PC-9 (cell line): ENCODE measurements around the gene DGLUCY. TPM values are rescaled to one million over a fixed set of nuclear protein-coding genes. Genes with fewer than 3 reads are reported as not detected.
"Not testable (repeated sequence)": the region's sequence is repeated elsewhere in the genome, so short reads cannot be mapped to it uniquely, and the experiment has no call there.

Experiments used
- BruUV-seq: library from RNA; stranded (reverse); fragments of 400-500 nt; replicated peaks from 2 replicates; lab custom pipeline; 2021; lab: Mats Ljungman, UMichigan
- CTCF ChIA-PET: fragments of 300-600 bp; sonication (Branson Sonifier 250); formaldehyde crosslinking; loops from one replicate; lab custom pipeline; 2022; ENCODE audit warnings: antibody characterized with exemption; lab: Charles Lee
- POLR2A ChIA-PET: fragments of 300-600 bp; sonication (Branson Sonifier 250); formaldehyde crosslinking; loops from one replicate; lab custom pipeline; 2022; ENCODE audit warnings: antibody characterized with exemption; ENCODE audit not compliant: unreplicated experiment; lab: Charles Lee
- DNase-seq, 2 experiments: peaks; one replicate each; pipeline versions ENCODE4 v3.0.0 to v3.0.0-alpha.2; 2015 to 2022; ENCODE audit warnings: mixed read lengths in 1 of 2
- H2AFZ ChIP-seq: fragments of 200-600 bp; sonication (generic); 2 replicates; pipeline ENCODE4 v1.8.1; 2017; ENCODE audit warnings: antibody characterized with exemption
- H3F3A ChIP-seq: fragments of 200-600 bp; sonication (generic); 2 replicates; pipeline ENCODE4 v1.8.1; 2017; ENCODE audit warnings: antibody characterized with exemption, mild to moderate bottlenecking, low read depth; ENCODE audit not compliant: insufficient read depth
- H3K27ac ChIP-seq: fragments of 200-600 bp; sonication (generic); 2 replicates; pipeline ENCODE4 v1.6.1; 2016; ENCODE audit warnings: mixed run types
- H3K27me3 ChIP-seq: fragments of 200-600 bp; sonication (generic); 2 replicates; pipeline ENCODE4 v1.6.1; 2016; ENCODE audit warnings: low read depth, mixed run types; ENCODE audit not compliant: insufficient read depth
- H3K36me3 ChIP-seq: fragments of 200-600 bp; sonication (generic); 2 replicates; pipeline ENCODE4 v1.6.1; 2016; ENCODE audit warnings: low read depth, mixed run types
- H3K4me1 ChIP-seq: fragments of 200-600 bp; sonication (generic); replicated peaks from 2 replicates; pipeline ENCODE4 v1.6.1; 2016; ENCODE audit warnings: mixed run types; ENCODE audit not compliant: insufficient read depth
- H3K4me2 ChIP-seq: fragments of 200-600 bp; sonication (generic); 2 replicates; pipeline ENCODE4 v1.6.1; 2017; ENCODE audit warnings: mixed run types
- H3K4me3 ChIP-seq: fragments of 200-600 bp; sonication (generic); 2 replicates; pipeline ENCODE4 v1.6.1; 2016; ENCODE audit warnings: mixed run types
- H3K79me2 ChIP-seq: fragments of 200-600 bp; sonication (generic); 2 replicates; pipeline ENCODE4 v1.6.1; 2017; ENCODE audit warnings: low read depth, mixed run types
- H3K9me2 ChIP-seq: fragments of 200-600 bp; sonication (generic); 2 replicates; pipeline ENCODE4 v1.8.1; 2017; ENCODE audit warnings: mild to moderate bottlenecking; ENCODE audit not compliant: insufficient read depth
- H3K9me3 ChIP-seq: fragments of 200-600 bp; sonication (generic); 2 replicates; pipeline ENCODE4 v1.8.1; 2016; ENCODE audit warnings: low read depth; ENCODE audit not compliant: insufficient read depth
- H4K20me1 ChIP-seq: fragments of 200-600 bp; sonication (generic); 2 replicates; pipeline ENCODE4 v1.8.1; 2017; ENCODE audit not compliant: insufficient read depth
- CTCF ChIP-seq: fragments of 200-600 bp; sonication (generic); conservative IDR thresholded peaks from 2 replicates; pipeline ENCODE4 v1.6.1; 2017; ENCODE audit warnings: mixed run types, antibody characterized with exemption, mild to moderate bottlenecking, moderate library complexity
- EZH2 ChIP-seq: fragments of 200-600 bp; sonication (generic); IDR thresholded peaks from 2 replicates; pipeline ENCODE4 v1.8.0; 2017; ENCODE audit warnings: antibody characterized with exemption, low read depth
- intact Hi-C: fragments of 100-400 bp; cut with micrococcal nuclease; formaldehyde crosslinking; loops from one replicate; pipeline ENCODE4 v1.10.0; 2022; ENCODE audit not compliant: unreplicated experiment
- total RNA-seq: library from RNA; stranded (reverse); gene quantifications from 2 replicates; pipeline ENCODE4 v1.2.3, GENCODE V29; 2021

The DGLUCY gene
- total RNA-seq, 1 experiment from 2014 or later, result 15.9 TPM

- H3K79me2 ChIP-seq, result no peaks in the 10 kb centered on the region
- no peak overlapping the region for H3K4me2 ChIP-seq
- H3K4me3 ChIP-seq, result no peak overlapping the region
- BruUV-seq, result no TSS peak
- H3K36me3 ChIP-seq, result no peaks in the 10 kb centered on the region
- no peak for TF ChIP-seq EZH2
- TF ChIP-seq CTCF, result no peak
- H3K27me3 ChIP-seq, result no peaks in the 10 kb centered on the region
- intact Hi-C loops, result no loop called here
- no peaks in the 10 kb centered on the region for H3K9me2 ChIP-seq
- no peaks in the 10 kb centered on the region for H3K4me1 ChIP-seq
- POLR2A ChIA-PET, result no interaction called here
- no peak for DNase-seq
- H3K9me3 ChIP-seq, result no peaks in the 10 kb centered on the region
- no peak overlapping the region for H2AFZ ChIP-seq
- CTCF ChIA-PET, result no interaction called here
- no peaks in the 10 kb centered on the region for H4K20me1 ChIP-seq
- H3F3A ChIP-seq, result no peaks in the 10 kb centered on the region
- no peak overlapping the region for H3K27ac ChIP-seq
These were observed 151.5 kb downstream of the DGLUCY start for GRCh38 chr14:91265404-91265803.

GRCh38 chr14:91266276-91266675, 152.4 kb downstream of the DGLUCY start:
- H3K79me2 ChIP-seq, H3K9me2 ChIP-seq, H3K27me3 ChIP-seq, H3K4me1 ChIP-seq, H3K4me2 ChIP-seq, DNase-seq, intact Hi-C loops, POLR2A ChIA-PET, H4K20me1 ChIP-seq, CTCF ChIA-PET, BruUV-seq, H3K4me3 ChIP-seq, H3K36me3 ChIP-seq, H3K27ac ChIP-seq, H3K9me3 ChIP-seq, H2AFZ ChIP-seq, H3F3A ChIP-seq: not testable (repeated sequence)

GRCh38 chr14:91267965-91268437, 154.1 kb downstream of the DGLUCY start:
- ChIA-PET POLR2A (no interaction called here), CTCF (no interaction called here)
- Histone ChIP-seq H3K79me2 (no peaks in the 10 kb centered on the region), H4K20me1 (no peaks in the 10 kb centered on the region), H3K36me3 (no peaks in the 10 kb centered on the region), H3K27ac (no peak overlapping the region), H3K9me3 (no peaks in the 10 kb centered on the region), H3K4me2 (no peak overlapping the region), H3K9me2 (no peaks in the 10 kb centered on the region), H3K4me3 (no peak overlapping the region), H2AFZ (no peak overlapping the region), H3K4me1 (no peaks in the 10 kb centered on the region), H3K27me3 (no peaks in the 10 kb centered on the region), H3F3A (no peaks in the 10 kb centered on the region)
- DNase-seq, result no peak
- intact Hi-C loops, result no loop called here
- TF ChIP-seq CTCF, result no peak
- BruUV-seq, result no TSS peak
